ENCODE results near the gene LPXN.
"Not testable (repeated sequence)": the region's sequence is repeated elsewhere in the genome, so short reads cannot be mapped to it uniquely, and the experiment has no call there.

Gene LPXN

DNA sequence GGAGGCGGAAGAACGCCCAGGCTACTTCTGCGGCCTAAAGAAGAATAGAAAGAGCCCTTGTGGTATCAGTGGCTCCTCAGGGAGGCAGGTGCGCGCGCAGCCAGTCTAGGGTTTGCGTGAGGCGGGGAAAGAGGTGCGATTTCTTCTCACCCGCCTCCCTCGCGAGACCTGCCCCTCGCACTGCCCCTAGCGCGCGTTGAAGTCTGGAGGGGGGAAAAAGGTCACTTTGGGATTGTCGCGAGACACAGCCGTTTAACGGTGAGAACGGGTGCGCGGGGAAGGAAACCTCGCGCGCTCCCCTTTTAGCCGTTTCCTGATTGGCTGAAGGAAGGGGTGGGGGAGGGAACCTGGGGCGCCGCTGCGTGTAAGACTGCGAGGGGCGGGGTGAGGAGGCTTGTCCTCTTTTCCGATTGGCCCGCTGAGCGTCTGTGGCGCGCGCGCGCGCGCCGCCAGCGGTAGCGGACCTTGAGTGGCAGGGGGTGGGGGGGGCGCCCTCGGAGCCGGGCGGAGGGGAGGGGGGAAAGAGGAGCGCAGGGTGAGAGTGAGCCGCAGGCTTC, 3.1 kb upstream of the LPXN start, which contains the start of gene ZFP91:
Gene ZFP91 (plus strand): TSS at position 429 of the 557 bp plus-strand sequence. CDS start 219 bp downstream, outside the sequence.
- FAIRE-seq, result peak; percentile 89

- peak; percentile 99 for FAIRE-seq
Observed at GRCh38 chr11:58578136-58578634, 2.5 kb upstream of the LPXN start.

GRCh38 chr11:58577555-58578135, 2.0 kb upstream of the LPXN start:
- no peak for FAIRE-seq

- FAIRE-seq, result peak; percentile 78
Observed at GRCh38 chr11:58576887-58577471, 1.3 kb upstream of the LPXN start.

- FAIRE-seq, result no peak
Observed at GRCh38 chr11:58574881-58575280, 775 bp downstream of the LPXN start.

DNA sequence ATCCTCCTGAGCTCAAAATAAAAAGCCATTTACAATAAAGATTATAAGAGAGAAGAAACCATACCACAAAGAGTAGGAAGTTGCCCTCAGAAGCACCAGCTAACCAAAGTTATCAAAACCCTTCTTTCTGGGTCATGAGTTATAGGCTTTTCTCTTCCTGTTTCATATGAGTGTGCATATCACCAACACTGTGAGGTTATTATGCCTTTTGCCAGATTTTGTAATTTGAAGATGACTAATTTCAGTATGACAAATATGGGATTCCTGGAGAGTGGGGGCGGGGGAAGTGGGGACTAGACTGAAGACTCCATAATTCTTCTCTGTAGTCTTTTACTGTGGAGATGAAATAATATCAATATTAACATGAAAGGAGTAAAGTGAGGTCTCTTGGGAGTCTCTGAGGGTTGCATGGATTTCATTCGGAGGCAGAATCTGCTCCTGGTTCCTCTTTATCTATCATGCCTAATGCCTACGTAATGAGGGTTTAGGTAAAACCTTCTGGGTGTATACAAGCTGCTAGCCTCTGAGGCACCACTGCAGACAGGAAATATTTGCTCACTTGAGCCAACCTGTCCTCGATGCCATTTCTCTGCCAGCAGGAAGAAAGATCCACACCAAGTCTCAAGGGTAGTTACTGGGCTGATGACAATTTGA, 2.1 kb downstream of the LPXN start:
- no peak for FAIRE-seq

- not testable (repeated sequence) for FAIRE-seq
Observed at GRCh38 chr11:58572906-58573305, 2.8 kb downstream of the LPXN start.

DNA sequence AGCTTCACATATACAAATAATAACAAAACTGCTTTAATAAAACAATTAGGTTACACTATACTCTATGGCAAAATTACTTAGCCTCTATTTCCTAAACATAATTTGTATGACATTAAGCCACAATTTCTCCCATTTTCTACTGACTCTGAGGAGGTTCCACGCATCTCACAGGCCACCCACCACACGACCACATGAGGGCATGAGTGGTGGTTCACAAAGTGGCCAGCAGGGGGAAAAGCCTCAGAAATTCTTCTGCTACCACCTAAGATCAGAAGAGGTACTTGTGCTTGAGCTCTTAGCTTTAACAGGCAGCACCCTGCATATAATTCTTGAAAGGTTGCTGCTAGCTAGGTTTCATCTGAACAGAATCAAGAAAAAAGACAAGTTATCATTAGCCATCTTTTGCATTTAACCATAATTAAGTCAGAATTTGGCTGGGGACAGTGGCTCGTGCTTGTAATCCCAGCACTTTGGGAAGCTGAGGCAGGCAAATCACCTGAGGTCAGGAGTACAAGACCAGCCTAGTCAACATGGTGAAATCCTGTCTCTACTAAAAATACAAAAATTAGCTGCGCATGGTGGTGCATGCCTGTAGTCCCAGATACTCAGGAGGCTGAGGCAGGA, 7.7 kb downstream of the LPXN start:
- no peak for FAIRE-seq

DNA sequence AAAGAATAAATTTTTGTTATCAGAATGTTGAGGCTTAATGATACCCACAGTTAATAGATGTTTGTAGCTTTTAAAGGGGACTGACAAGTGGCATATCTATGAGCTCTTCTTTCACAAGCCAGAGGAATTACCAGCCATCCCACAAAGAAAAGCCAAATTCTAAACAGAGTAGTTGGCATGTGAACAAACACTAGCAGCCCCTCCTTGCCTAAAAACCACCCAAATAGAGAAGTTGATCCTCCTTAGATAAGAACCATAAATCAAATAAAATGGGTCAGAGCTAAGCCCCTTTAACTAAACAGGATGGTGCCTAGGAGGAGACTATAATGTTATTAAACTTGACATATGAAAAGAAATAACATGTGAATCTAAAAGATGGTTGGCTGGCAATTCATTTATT, 11.4 kb downstream of the LPXN start:
- FAIRE-seq, result no peak

DNA sequence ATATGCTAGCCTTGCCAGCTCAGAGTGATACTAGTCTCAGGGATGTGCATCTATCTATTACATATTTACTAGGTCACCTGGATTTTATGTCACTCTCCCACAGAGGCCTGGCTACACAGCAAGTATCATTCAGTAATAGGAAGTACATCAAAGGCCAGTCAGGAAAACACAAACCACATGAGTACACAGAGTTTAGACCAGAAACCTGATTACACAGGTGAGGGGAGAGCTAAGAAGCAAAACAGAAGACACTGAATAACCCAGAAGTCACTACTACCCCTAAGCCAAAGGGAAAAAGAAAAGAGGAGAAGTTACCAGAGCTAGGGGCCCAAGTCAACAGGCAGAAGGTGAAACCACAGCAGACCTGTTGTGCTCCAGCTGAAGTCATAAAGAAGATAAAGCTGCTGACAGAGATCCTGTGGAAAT, 13.3 kb downstream of the LPXN start:
- FAIRE-seq, result no peak

GRCh38 chr11:58561394-58562098, 14.1 kb downstream of the LPXN start:
- FAIRE-seq, result no peak

DNA sequence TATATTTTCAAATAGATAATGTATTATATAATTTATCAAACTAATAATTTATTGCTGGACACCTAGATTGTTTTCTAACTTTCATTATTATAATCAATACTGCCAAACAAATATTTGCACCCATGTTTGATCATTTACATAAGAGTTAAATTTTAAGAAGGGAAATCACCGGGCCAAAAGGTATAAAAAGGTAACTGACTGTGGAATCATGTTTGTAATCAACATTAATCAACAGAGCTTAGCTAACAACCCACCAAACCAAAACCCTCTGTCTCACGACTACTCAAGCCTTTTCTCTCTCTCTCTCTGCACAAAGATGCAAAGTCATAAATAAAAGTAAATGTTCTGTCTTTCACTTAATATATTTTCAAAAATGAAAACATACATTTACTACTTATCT, 14.8 kb downstream of the LPXN start:
- no peak for FAIRE-seq

- FAIRE-seq, result no peak
Observed at GRCh38 chr11:58549644-58550043, 26.0 kb downstream of the LPXN start.

GRCh38 chr11:58546841-58547240, 28.8 kb downstream of the LPXN start:
- no peak for FAIRE-seq

GRCh38 chr11:58531865-58532341, 43.8 kb downstream of the LPXN start:
- FAIRE-seq, result no peak

- FAIRE-seq, result no peak
Observed at GRCh38 chr11:58530236-58530635, 45.4 kb downstream of the LPXN start.

DNA sequence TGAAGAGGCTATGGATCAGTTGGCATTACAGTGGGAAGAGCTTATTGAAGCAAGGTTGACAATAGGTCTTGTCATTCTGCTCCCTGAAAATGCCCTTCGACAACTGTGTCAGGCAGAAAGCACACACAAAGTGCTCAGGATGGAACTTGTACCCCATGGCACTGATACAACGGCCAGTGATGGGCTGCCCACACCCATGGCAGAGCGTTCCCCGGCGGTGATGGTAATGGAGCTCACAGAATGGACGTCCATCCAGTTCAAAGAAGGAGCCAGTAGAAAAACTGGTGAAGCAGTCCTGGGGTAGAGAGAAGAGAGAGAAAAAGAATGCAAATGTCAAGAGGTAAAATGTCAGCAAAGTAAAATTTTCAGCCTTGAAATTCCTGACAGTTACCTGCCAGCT, 48.2 kb downstream of the LPXN start:
- no peak for FAIRE-seq

- no peak for FAIRE-seq
Observed at GRCh38 chr11:58526721-58527120, 48.9 kb downstream of the LPXN start.

DNA sequence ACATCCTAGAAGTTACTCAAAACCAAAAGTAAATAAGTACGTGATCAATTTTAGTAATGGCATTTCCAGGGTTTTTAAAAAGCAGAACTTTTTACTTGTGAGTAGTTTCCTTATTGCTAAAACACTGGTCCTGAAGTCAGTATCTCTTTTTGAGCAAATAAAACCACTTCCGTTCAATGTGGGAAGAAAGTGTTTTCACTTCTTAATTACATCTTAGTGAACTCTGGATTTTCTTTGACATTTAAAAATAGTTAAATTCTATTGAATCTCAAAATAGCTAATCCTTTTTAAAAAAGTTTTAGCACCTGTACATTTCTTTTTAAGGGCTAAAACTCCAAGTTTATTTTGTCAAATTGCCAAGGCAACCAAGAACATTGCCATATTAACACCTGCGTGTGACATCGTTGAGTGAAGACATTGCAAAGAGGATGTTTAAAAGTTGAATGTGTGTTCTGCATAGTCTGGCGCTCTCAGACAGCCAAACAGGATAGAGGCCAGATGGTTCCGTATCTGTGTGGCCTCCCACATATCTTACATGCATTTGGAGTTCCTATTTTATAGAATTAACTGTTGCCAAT, 50.5 kb downstream of the LPXN start:
- no peak for FAIRE-seq

- FAIRE-seq, result peak; percentile 94
Observed at GRCh38 chr11:58524232-58525036, 51.2 kb downstream of the LPXN start.

DNA sequence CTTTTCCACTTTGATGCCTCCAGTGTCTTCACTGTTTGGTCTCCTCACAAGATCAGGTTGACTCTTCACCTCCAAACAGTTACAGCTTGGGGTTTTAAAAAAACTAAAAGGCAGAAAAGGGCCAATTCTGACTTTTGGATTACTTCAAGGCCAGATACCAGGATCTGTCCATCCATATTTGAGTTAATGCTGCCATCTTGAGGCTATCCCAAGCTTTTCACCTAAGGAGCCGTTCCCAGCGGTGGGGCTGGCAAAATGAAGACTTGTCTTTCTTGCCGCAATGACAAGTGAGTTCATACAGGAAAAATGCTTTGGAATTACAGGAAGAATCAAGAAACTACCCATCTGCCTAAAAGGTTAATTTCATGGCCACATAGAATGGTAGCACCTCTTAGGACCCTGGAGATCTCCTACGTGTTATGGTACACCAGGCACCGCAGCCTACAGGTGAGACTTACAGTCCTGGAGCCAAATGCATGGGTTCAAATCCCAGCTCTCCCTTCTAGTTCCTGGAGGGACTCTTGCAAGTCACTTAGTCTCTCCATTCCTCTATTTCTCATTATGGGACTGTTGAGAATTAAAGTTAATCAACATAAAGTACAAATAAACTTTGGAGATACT, 61.8 kb downstream of the LPXN start:
- peak; percentile 92 for FAIRE-seq

Data from G401.6 (cell line).